ENCODE measurements around the gene PPP1R14C.

PPP1R14C gene

GRCh38 chr6:150198532-150198931 is 55.7 kb downstream of the PPP1R14C start:
- DNase-seq: no peak

GRCh38 chr6:150199241-150199640 is 56.4 kb downstream of the PPP1R14C start:
- no peak for DNase-seq

GRCh38 chr6:150200428-150201100 is 57.7 kb downstream of the PPP1R14C start:
- no peak for DNase-seq

- no peak for DNase-seq
Measured at GRCh38 chr6:150201285-150201684, 58.4 kb downstream of the PPP1R14C start.

GRCh38 chr6:150201772-150202329 is 59.0 kb downstream of the PPP1R14C start:
- DNase-seq: no peak

GRCh38 chr6:150202404-150202803 is 59.6 kb downstream of the PPP1R14C start:
- DNase-seq: no peak

- DNase-seq: no peak
Measured at GRCh38 chr6:150202934-150203333, 60.1 kb downstream of the PPP1R14C start.

GRCh38 chr6:150203378-150203777 is 60.5 kb downstream of the PPP1R14C start:
- no peak for DNase-seq

- no peak for DNase-seq
Measured at GRCh38 chr6:150203871-150204545, 61.2 kb downstream of the PPP1R14C start.

- no peak for DNase-seq
Measured at GRCh38 chr6:150204705-150205472, 62.0 kb downstream of the PPP1R14C start.

GRCh38 chr6:150207931-150208570 is 65.2 kb downstream of the PPP1R14C start:
- no peak for DNase-seq

- peak; percentile 48 for DNase-seq
Measured at GRCh38 chr6:150208611-150209352, 65.9 kb downstream of the PPP1R14C start.

- no peak for DNase-seq
Measured at GRCh38 chr6:150209415-150209814, 66.6 kb downstream of the PPP1R14C start.

GRCh38 chr6:150211700-150212511 is 69.1 kb downstream of the PPP1R14C start:
- DNase-seq: no peak

GRCh38 chr6:150212778-150213177 is 69.9 kb downstream of the PPP1R14C start:
- DNase-seq: peak; percentile 41

GRCh38 chr6:150213301-150213700 is 70.5 kb downstream of the PPP1R14C start:
- no peak for DNase-seq

GRCh38 chr6:150214310-150214709 is 71.5 kb downstream of the PPP1R14C start:
- no peak for DNase-seq

- DNase-seq: no peak
Measured at GRCh38 chr6:150220634-150221551, 78.0 kb downstream of the PPP1R14C start.

- no peak for DNase-seq
Measured at GRCh38 chr6:150224820-150225219, 82.0 kb downstream of the PPP1R14C start.

- DNase-seq: no peak
Measured at GRCh38 chr6:150227281-150227680, 84.4 kb downstream of the PPP1R14C start.

Measured in NCI-H510A treated with DMSO at 0.1 percent for 48 hours (cell line).